Activated naive CD4-positive, alpha-beta T cell (primary cell): Measurements from ENCODE around the gene MPC1L.

Experiments used
- DNase-seq, 4 experiments: peaks; one replicate each; lab custom pipeline; 2025; lab: John Stamatoyannopoulos, UW

Gene MPC1L

GRCh38 chrX:40628506-40628905 is 5.3 kb downstream of the MPC1L start:
- DNase-seq = no peak

- no peak for DNase-seq
Observed at GRCh38 chrX:40632199-40632598, 9.0 kb downstream of the MPC1L start.

GRCh38 chrX:40637687-40638086 is 14.5 kb downstream of the MPC1L start:
- DNase-seq = no peak

GRCh38 chrX:40644176-40644575 is 20.9 kb downstream of the MPC1L start:
- DNase-seq = no peak

GRCh38 chrX:40644821-40645358 is 21.7 kb downstream of the MPC1L start:
- DNase-seq = peak in 1 of 4 experiments; percentile 16

- peak in 1 of 4 experiments; percentile 33 for DNase-seq
Observed at GRCh38 chrX:40646489-40647306, 23.5 kb downstream of the MPC1L start.

- DNase-seq = peak; percentile 58 to 98 (median 86)
Observed at GRCh38 chrX:40647307-40648197, 24.3 kb downstream of the MPC1L start, which contains the start of gene CXorf38. TSS of gene CXorf38 (minus strand) at chrX:40647561. CDS start at chrX:40647520, 41 bp downstream.

GRCh38 chrX:40651620-40652223 is 28.5 kb downstream of the MPC1L start:
- DNase-seq = peak in 3 of 4 experiments; percentile 42 to 69 (median 50)

GRCh38 chrX:40652664-40653063 is 29.4 kb downstream of the MPC1L start:
- no peak for DNase-seq

GRCh38 chrX:40653535-40653934 is 30.3 kb downstream of the MPC1L start:
- no peak for DNase-seq

- no peak for DNase-seq
Observed at GRCh38 chrX:40660381-40660780, 37.2 kb downstream of the MPC1L start.

GRCh38 chrX:40661489-40661888 is 38.3 kb downstream of the MPC1L start:
- no peak for DNase-seq

GRCh38 chrX:40663078-40663740 is 40.0 kb downstream of the MPC1L start:
- no peak for DNase-seq

GRCh38 chrX:40663880-40664630 is 40.8 kb downstream of the MPC1L start:
- no peak for DNase-seq

GRCh38 chrX:40671126-40671525 is 47.9 kb downstream of the MPC1L start:
- no peak for DNase-seq
